Thoracic aorta (tissue), 2 donors: ENCODE data around the gene ATRN. TPM values are rescaled to one million over a fixed set of nuclear protein-coding genes. Genes with fewer than 3 reads are reported as not detected.
"Not testable (repeated sequence)": the region's sequence is repeated elsewhere in the genome, so short reads cannot be mapped to it uniquely, and the experiment has no call there.

Experiments
- ATAC-seq: fragments of 150-250 bp; one replicate; pipeline ENCODE4 v1.8.0; 2017; ENCODE audit warnings: low read depth; ENCODE audit not compliant: insufficient number of reproducible peaks, low FRiP score
- DNase-seq: peaks from one replicate; pipeline ENCODE4 v3.0.0-alpha.2; 2020; ENCODE audit warnings: low spot score
- H3K27ac ChIP-seq, 2 donors: fragments of 200-600 bp; sonication (generic); 1 replicate in 1 of 2; 2 replicates in 1 of 2; pipeline ENCODE4 v1.5.1; 2016; ENCODE audit warnings: mild to moderate bottlenecking in 2 of 2, moderate library complexity in 2 of 2
- H3K27me3 ChIP-seq: fragments of 200-600 bp; sonication (generic); replicated peaks from 2 replicates; pipeline ENCODE4 v1.6.0; 2016; ENCODE audit warnings: mild to moderate bottlenecking; ENCODE audit not compliant: insufficient read depth
- H3K36me3 ChIP-seq: fragments of 200-600 bp; sonication (generic); one replicate; pipeline ENCODE4 v1.5.1; 2016
- H3K4me1 ChIP-seq, 2 donors: fragments of 200-600 bp; sonication (generic); 1 replicate in 1 of 2; 2 replicates in 1 of 2; pipeline versions ENCODE4 v1.5.1 to v1.6.0; 2016; ENCODE audit warnings: low read depth in 2 of 2, mild to moderate bottlenecking in 1 of 2; ENCODE audit not compliant: control insufficient read depth in 1 of 2
- H3K4me3 ChIP-seq: fragments of 200-600 bp; sonication (generic); 2 replicates; pipeline ENCODE4 v1.5.1; 2016; ENCODE audit warnings: mild to moderate bottlenecking
- H3K9me3 ChIP-seq: fragments of 200-600 bp; sonication (generic); 2 replicates; pipeline ENCODE4 v1.5.1; 2016
- CTCF ChIP-seq: fragments of 200-600 bp; sonication (generic); IDR thresholded peaks from one replicate; pipeline ENCODE4 v1.5.1; 2019; ENCODE audit warnings: antibody characterized with exemption
- total RNA-seq, 2 donors: library from RNA; depleted of rRNA; stranded (reverse); fragments of >200 nt; gene quantifications; one replicate each; pipeline versions ENCODE4 v1.1.0 to v1.2.3, GENCODE V29; 2016

ATRN gene
- total RNA-seq, 2 donors from 2014 or later = 25.0 to 32.9 TPM

- Histone ChIP-seq H3K9me3 (no peaks in the 10 kb centered on the region), H3K4me1 (no peaks in the 10 kb centered on the region), H3K27me3 (no peaks in the 10 kb centered on the region), H3K36me3 (peaks cover 20% of the 10 kb centered on the region), H3K27ac (no peak overlapping the region), H3K4me3 (no peak overlapping the region)
- no peak for ATAC-seq
- TF ChIP-seq CTCF = no peak
- no peak for DNase-seq
These were observed 115.3 kb downstream of the ATRN start for GRCh38 chr20:3586093-3586492.

GRCh38 chr20:3590164-3590563 lies 119.3 kb downstream of the ATRN start:
- TF ChIP-seq CTCF = no peak
- Histone ChIP-seq H3K36me3 (peaks cover 28% of the 10 kb centered on the region), H3K4me3 (no peak overlapping the region), H3K9me3 (no peaks in the 10 kb centered on the region), H3K27me3 (no peaks in the 10 kb centered on the region), H3K27ac (no peak overlapping the region), H3K4me1 (no peaks in the 10 kb centered on the region)
- DNase-seq = no peak
- ATAC-seq = no peak

GRCh38 chr20:3592931-3593330 lies 122.1 kb downstream of the ATRN start:
- Histone ChIP-seq H3K27me3 (no peaks in the 10 kb centered on the region), H3K4me1 (no peaks in the 10 kb centered on the region), H3K27ac (no peak overlapping the region), H3K4me3 (no peak overlapping the region), H3K9me3 (no peaks in the 10 kb centered on the region), H3K36me3 (peaks cover 41% of the 10 kb centered on the region)
- ATAC-seq (no peak), DNase-seq (no peak)
- TF ChIP-seq CTCF = no peak

GRCh38 chr20:3595541-3595940 lies 124.7 kb downstream of the ATRN start:
- Histone ChIP-seq H3K36me3 (peaks cover 52% of the 10 kb centered on the region), H3K27ac (no peak overlapping the region), H3K9me3 (no peaks in the 10 kb centered on the region), H3K4me1 (no peaks in the 10 kb centered on the region), H3K27me3 (no peaks in the 10 kb centered on the region), H3K4me3 (no peak overlapping the region)
- no peak for DNase-seq
- ATAC-seq = no peak
- TF ChIP-seq CTCF = no peak

GRCh38 chr20:3603108-3603507 lies 132.3 kb downstream of the ATRN start:
- Histone ChIP-seq H3K4me1 (no peaks in the 10 kb centered on the region), H3K9me3 (no peaks in the 10 kb centered on the region), H3K4me3 (no peak overlapping the region), H3K27me3 (no peaks in the 10 kb centered on the region), H3K27ac (no peak overlapping the region), H3K36me3 (peaks cover 32% of the 10 kb centered on the region)
- DNase-seq (no peak), ATAC-seq (no peak)
- TF ChIP-seq CTCF = no peak

- DNase-seq, H3K27ac ChIP-seq, ATAC-seq, H3K4me1 ChIP-seq, H3K27me3 ChIP-seq, H3K9me3 ChIP-seq, H3K4me3 ChIP-seq: not testable (repeated sequence)
- H3K36me3 ChIP-seq = peaks cover 23% of the 10 kb centered on the region
These were observed 134.6 kb downstream of the ATRN start for GRCh38 chr20:3605386-3605886.
